Measurements from ENCODE around the gene LTBP2. TPM values are rescaled to one million over a fixed set of nuclear protein-coding genes. Genes with fewer than 3 reads are reported as not detected.
A peak's percentile ranks its signal among the peaks of the same experiment; 100 is the strongest.

LTBP2 gene
- total RNA-seq, 1 donor: 210 TPM

DNA sequence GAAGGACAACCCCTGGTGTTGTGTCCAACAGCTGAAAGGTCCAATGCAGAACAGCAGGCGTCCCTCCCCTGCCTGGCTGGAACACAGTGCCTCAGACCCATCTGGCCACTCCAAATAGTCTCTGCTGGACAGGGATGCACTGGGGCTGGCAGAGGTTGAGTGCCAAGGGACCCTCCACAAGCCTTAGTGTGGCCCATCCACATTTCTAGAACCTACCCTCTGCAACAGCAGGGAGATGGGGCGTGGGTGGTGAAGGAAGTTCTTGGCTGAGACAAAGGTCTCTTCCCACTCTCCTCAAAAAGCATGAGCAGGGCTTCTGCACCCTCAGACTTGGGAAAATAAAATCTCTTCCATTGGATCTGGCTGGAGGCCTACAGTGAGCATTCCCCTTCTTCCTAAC lies 36.5 kb downstream of the LTBP2 start:
- no peak for DNase-seq (ENCODE audit: low read depth)
- H3K4me3 ChIP-seq (ENCODE audit: low read depth, low read length): no peak overlapping the region
- TF ChIP-seq, protein P1, sequence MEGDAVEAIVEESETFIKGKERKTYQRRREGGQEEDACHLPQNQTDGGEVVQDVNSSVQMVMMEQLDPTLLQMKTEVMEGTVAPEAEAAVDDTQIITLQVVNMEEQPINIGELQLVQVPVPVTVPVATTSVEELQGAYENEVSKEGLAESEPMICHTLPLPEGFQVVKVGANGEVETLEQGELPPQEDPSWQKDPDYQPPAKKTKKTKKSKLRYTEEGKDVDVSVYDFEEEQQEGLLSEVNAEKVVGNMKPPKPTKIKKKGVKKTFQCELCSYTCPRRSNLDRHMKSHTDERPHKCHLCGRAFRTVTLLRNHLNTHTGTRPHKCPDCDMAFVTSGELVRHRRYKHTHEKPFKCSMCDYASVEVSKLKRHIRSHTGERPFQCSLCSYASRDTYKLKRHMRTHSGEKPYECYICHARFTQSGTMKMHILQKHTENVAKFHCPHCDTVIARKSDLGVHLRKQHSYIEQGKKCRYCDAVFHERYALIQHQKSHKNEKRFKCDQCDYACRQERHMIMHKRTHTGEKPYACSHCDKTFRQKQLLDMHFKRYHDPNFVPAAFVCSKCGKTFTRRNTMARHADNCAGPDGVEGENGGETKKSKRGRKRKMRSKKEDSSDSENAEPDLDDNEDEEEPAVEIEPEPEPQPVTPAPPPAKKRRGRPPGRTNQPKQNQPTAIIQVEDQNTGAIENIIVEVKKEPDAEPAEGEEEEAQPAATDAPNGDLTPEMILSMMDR (IDR thresholded peaks at IDR 0.05; ENCODE audit: insufficient read depth, low read depth, low read length): no peak

DNA sequence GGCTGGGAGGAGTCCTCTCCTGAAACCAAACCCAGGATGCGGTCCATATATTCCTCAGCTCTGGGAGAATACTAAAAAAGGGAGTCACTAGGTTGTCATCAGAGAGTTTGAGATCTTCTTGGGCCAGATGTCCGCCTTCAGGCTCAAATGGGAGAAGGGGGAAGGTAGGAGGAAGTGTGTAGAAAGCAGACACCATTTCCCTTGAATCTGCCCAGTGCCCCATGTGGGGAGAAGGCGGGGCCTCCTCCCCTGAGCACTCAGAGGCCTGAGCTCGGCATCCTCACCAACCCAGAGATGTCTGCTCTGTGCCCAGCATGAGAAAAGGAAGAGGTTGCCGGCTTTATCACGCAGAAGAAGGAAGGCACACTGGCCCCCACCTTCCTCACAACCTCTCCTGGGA lies 37.3 kb downstream of the LTBP2 start:
- DNase-seq (ENCODE audit: low read depth): no peak
- no peak overlapping the region for H3K4me3 ChIP-seq (ENCODE audit: low read depth, low read length)
- TF ChIP-seq, protein P1 (IDR thresholded peaks at IDR 0.05; ENCODE audit: insufficient read depth, low read depth, low read length): no peak

DNA sequence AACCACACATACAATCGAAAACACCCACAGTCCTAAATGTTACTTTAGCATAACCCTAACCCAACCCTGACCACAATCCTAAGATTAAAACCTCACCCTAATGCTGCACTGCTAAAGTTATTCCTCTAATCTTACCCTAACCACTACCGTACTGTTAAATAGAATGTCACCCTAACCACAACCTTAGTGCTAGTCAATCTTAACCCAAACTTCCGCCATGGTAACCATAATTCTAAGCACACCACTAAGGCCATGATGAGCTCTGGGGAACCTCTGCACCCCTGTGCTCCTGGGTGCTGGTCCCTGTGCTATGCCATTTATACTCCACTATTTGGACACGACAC lies 38.0 kb downstream of the LTBP2 start:
- no peak overlapping the region for H3K4me3 ChIP-seq (ENCODE audit: low read depth, low read length)
- TF ChIP-seq, protein P1 (IDR thresholded peaks at IDR 0.05; ENCODE audit: insufficient read depth, low read depth, low read length): no peak
- DNase-seq (ENCODE audit: low read depth): peak; percentile 64

DNA sequence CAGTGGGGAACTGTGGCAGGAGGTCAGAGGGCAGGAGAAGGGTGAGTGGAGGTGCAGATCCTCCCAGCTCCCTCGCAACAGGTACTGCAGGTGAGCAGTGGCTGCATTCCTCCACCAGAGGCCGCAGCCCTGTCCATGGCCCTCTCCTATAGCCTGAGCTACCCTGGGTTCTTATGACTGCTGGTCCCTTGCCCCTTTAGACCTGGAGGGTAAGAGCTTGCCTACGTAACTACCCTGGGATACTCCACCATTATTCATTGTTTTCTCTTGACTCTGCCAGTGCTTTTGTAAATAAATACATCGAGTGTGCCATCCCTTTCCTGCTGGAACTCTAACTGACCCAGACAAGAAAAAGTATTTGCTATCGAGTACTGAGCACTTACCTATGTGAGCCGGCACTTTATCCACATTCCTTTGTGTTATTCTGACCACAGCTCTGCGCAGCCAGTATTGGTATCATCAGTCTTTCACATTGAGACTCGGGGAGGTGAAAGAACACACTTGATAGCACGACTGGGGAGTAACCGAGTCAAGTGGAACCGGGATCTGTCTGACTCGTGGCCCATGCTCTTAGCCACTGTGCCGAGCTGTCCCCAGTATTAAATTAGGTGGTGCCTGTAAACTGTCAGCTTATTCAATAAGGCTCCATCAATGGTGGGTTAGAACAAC lies 38.5 kb downstream of the LTBP2 start:
- no peak overlapping the region for H3K4me3 ChIP-seq (ENCODE audit: low read depth, low read length)

DNA sequence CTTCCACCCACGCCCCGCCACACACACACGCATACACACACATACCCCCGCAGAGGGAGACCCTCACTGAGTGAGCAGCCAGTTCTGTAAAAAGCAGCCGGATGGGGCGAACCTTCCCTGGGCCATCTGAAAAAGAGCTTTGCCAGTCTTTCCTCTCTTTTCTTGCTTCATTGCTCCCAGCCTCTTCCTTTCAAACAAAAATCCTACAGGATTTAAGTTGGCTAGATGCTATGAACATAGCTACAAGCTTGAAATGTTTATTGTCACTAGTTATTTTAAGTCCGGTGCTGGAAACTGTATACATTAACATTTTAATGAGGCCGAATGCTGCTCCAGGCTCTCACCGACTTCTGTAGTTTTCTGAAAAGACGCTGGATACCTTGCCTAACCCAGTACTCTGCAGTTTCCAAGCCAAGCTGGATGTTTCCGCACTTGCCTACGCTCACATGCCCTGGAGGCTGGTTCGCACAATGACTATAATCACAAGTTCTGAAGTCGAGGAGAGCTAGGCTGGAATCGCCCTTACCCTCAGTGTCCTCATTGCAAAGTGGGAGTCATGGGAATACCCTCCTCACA lies 39.2 kb downstream of the LTBP2 start:
- peak; percentile 87 for DNase-seq (ENCODE audit: low read depth)

More for the DNA sequence above, 38.5 kb downstream of the LTBP2 start:
- TF ChIP-seq, protein P1 (IDR thresholded peaks at IDR 0.05; ENCODE audit: insufficient read depth, low read depth, low read length): no peak
- DNase-seq (ENCODE audit: low read depth): no peak

DNA sequence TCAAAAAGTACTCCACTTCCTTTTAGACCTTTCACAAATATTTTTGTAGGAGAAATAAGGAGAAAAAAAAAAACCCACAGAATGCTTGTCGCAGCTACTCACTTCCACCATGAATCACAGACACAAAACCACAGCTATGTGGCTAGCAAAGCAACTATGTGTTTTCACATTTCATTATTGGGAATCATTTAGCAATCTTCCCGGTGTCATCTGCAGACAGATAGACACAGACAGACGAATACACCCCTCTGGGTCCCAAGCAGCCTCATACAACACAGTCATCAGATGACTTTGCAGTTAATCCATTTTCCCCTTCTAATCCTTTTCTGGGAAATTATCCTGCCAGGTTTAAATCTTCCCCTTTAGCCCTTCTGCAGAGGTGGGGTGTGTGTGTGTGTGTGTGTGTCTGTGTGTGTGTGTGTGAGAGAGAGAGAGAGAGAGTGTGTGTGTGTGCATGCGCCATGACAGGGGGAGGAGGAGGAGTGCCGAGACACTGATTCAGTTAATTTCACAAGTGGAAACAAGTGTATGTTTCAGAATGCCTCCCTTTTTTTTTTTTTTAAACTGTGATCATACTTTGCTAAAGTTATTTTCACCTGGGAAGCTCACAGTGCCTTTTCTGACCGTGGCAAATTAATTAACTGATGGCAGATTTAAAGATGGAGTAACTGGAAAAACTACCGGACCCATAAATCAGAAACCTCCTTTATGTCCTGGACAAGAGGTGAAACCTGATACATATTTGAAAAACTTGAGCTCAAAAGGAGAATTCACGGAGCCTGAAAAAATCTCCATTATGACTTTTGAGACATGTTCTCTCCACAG lies 39.9 kb downstream of the LTBP2 start:
- peak; percentile 99 for DNase-seq (ENCODE audit: low read depth)
- TF ChIP-seq, protein P1 (IDR thresholded peaks at IDR 0.05; ENCODE audit: insufficient read depth, low read depth, low read length): no peak
- H3K4me3 ChIP-seq (ENCODE audit: low read depth, low read length): peak overlapping the region; percentile 45

More for the DNA sequence above, 39.2 kb downstream of the LTBP2 start:
- TF ChIP-seq, protein P1 (IDR thresholded peaks at IDR 0.05; ENCODE audit: insufficient read depth, low read depth, low read length): no peak
- peak overlapping the region; percentile 45 for H3K4me3 ChIP-seq (ENCODE audit: low read depth, low read length)
